ENCODE data around the gene ARHGAP25.

Gene ARHGAP25

DNA sequence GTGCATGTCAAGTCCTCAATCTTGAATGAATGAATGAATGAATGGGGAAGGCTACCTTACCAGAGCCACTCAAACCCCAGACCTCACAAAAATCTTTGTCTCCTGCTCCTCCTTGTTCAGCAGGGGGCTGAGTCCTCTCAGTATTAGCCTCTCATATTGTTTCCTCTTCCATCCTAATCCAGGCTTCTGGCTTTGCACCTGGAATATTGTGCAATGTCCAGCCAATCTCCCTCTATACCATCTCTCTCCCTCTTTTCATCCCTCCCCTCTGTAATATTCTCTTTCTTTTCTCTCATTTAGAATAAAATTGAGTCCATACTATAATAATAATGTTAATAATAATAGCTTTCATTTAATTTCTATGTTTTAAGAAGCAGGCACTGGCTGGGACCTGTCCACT is 34.3 kb downstream of the ARHGAP25 start:
- H3K4me3 ChIP-seq (ENCODE audit: low read depth, low read length) = no peak overlapping the region
- TF ChIP-seq CTCF (IDR thresholded peaks at IDR 0.05; ENCODE audit: insufficient read depth, low read depth, low read length, missing control alignments) = no peak
- no peak for DNase-seq (ENCODE audit: low read depth)

DNA sequence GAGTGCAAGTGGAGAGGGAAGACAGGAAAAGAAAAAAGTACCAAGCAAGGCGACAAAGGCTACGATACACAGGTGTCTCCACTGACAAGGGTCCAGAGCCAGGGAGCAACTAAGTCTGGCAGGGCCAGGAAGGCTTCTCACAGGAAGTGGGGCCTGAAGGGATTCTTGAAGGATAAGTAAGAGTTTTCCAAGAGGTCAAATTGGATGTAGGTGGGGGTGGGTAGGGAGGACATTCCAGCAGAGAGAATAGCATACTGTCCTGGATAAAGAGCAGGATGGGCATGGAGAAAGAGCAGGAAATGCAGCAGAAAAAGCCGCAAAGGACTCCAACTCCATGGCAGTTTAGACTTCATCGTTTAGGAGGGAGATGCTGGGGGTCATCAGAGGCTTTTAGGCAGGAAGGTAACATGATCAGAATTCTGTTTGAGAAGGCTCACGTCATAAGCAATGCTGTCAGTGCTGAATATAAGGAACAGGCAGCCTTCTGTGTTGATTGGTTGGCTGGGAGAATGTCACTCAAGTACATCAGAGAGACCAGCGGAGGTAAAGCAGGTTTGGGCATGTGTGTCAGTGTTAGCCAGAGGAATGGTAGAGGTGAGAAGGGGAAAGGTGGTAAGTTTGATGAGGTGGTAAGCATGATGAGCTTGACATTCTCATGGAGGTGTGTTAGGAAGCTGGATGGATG is 35.1 kb downstream of the ARHGAP25 start:
- no peak for DNase-seq (ENCODE audit: low read depth)

GRCh38 chr2:68770271-68771111 is 35.9 kb downstream of the ARHGAP25 start:
- TF ChIP-seq CTCF (IDR thresholded peaks at IDR 0.05; ENCODE audit: insufficient read depth, low read depth, low read length, missing control alignments) = no peak
- peak; percentile 25 for DNase-seq (ENCODE audit: low read depth)

More for the DNA sequence above, 35.1 kb downstream of the ARHGAP25 start:
- no peak overlapping the region for H3K4me3 ChIP-seq (ENCODE audit: low read depth, low read length)
- TF ChIP-seq CTCF (IDR thresholded peaks at IDR 0.05; ENCODE audit: insufficient read depth, low read depth, low read length, missing control alignments) = no peak

GRCh38 chr2:68771211-68771751 is 36.7 kb downstream of the ARHGAP25 start:
- DNase-seq (ENCODE audit: low read depth) = peak; percentile 43
- no peak for TF ChIP-seq CTCF (IDR thresholded peaks at IDR 0.05; ENCODE audit: insufficient read depth, low read depth, low read length, missing control alignments)
- H3K4me3 ChIP-seq (ENCODE audit: low read depth, low read length) = no peak overlapping the region

More at GRCh38 chr2:68770271-68771111, 35.9 kb downstream of the ARHGAP25 start:
- H3K4me3 ChIP-seq (ENCODE audit: low read depth, low read length) = no peak overlapping the region

GRCh38 chr2:68772109-68772508 is 37.5 kb downstream of the ARHGAP25 start:
- no peak for DNase-seq (ENCODE audit: low read depth)
- no peak for TF ChIP-seq CTCF (IDR thresholded peaks at IDR 0.05; ENCODE audit: insufficient read depth, low read depth, low read length, missing control alignments)
- H3K4me3 ChIP-seq (ENCODE audit: low read depth, low read length) = no peak overlapping the region

DNA sequence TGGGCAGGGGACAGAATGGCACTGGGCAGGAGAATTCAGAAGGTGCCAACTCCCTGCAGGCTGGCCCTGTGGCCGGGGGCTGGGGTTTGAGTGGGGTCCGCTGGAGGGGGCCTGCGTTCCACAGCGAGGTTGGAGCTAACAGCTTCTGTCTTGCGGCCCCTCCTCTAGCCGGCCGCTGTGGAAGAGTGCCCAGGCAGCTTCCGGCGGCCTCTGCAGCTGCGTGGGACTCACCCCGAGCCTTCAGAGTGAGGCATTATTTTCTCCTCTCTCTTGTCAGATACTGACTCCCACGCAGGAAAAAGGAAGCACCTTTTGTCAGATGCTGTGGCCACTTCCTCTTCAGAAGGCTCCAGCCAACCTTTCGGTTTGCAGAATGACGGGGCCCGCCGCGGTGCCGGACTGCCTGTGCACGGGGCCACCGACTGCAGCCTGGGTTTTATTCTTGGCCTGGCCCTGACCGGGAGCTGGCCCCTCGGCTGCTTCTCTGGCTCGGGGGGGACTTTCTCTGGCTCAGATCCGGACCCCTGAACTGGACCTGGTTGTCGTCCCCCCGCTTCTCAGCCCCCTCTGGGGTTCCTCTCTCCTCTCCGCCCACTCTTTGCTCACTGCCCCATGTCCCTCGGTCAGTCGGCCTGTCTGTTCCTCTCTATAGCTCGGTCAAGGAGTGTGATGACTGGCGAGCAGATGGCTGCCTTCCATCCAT is 40.1 kb downstream of the ARHGAP25 start:
- TF ChIP-seq CTCF (IDR thresholded peaks at IDR 0.05; ENCODE audit: insufficient read depth, low read depth, low read length, missing control alignments) = no peak
- peak; percentile 90 for DNase-seq (ENCODE audit: low read depth)
- peak overlapping the region; percentile 3 for H3K4me3 ChIP-seq (ENCODE audit: low read depth, low read length)

Data from GM12865 (cell line).